SKM-1 (cell line): Measurements from ENCODE around the gene AKR1C3.
"Not testable (repeated sequence)": the region's sequence is repeated elsewhere in the genome, so short reads cannot be mapped to it uniquely, and the experiment has no call there.

ENCODE experiments used
- DNase-seq: peaks from one replicate; lab custom pipeline; 2025; ENCODE audit not compliant: unreplicated experiment; lab: John Stamatoyannopoulos, UW

Gene AKR1C3

GRCh38 chr10:5094265-5095205 is at the start of gene AKR1C3:
AKR1C3 (plus strand) TSS chr10:5094414; CDS start chr10:5094445, 31 bp downstream.
- DNase-seq = no peak

- DNase-seq = no peak
Measured at GRCh38 chr10:5045095-5045494, 49.1 kb upstream of the AKR1C3 start.

- no peak for DNase-seq
Measured at GRCh38 chr10:5046410-5046809, 47.8 kb upstream of the AKR1C3 start.

- not testable (repeated sequence) for DNase-seq
Measured at GRCh38 chr10:5047055-5047454, 47.2 kb upstream of the AKR1C3 start.

GRCh38 chr10:5047912-5048628 is 46.1 kb upstream of the AKR1C3 start:
- no peak for DNase-seq

GRCh38 chr10:5052951-5053500 is 41.2 kb upstream of the AKR1C3 start:
- DNase-seq = not testable (repeated sequence)

GRCh38 chr10:5054831-5055230 is 39.4 kb upstream of the AKR1C3 start:
- DNase-seq = not testable (repeated sequence)

- DNase-seq = not testable (repeated sequence)
Measured at GRCh38 chr10:5059267-5059666, 34.9 kb upstream of the AKR1C3 start.

GRCh38 chr10:5060791-5061190 is 33.4 kb upstream of the AKR1C3 start:
- DNase-seq = not testable (repeated sequence)

GRCh38 chr10:5064656-5065055 is 29.6 kb upstream of the AKR1C3 start:
- no peak for DNase-seq

GRCh38 chr10:5068274-5068984 is 25.8 kb upstream of the AKR1C3 start:
- no peak for DNase-seq

GRCh38 chr10:5070648-5071410 is 23.4 kb upstream of the AKR1C3 start:
- DNase-seq = no peak

GRCh38 chr10:5071411-5072198 is 22.6 kb upstream of the AKR1C3 start:
- DNase-seq = no peak

- DNase-seq = no peak
Measured at GRCh38 chr10:5073659-5074058, 20.6 kb upstream of the AKR1C3 start.

GRCh38 chr10:5076615-5077014 is 17.6 kb upstream of the AKR1C3 start:
- DNase-seq = no peak

GRCh38 chr10:5078547-5079180 is 15.6 kb upstream of the AKR1C3 start:
- DNase-seq = no peak

GRCh38 chr10:5079306-5079830 is 14.8 kb upstream of the AKR1C3 start:
- no peak for DNase-seq

- no peak for DNase-seq
Measured at GRCh38 chr10:5079836-5080235, 14.4 kb upstream of the AKR1C3 start.

- no peak for DNase-seq
Measured at GRCh38 chr10:5081091-5081490, 13.1 kb upstream of the AKR1C3 start.
